HepG2 (cell line): ENCODE data around the gene RNF208. TPM values are rescaled to one million over a fixed set of nuclear protein-coding genes. Genes with fewer than 3 reads are reported as not detected.

Source experiments
- HMG20B ChIP-seq: conservative IDR thresholded peaks from 2 replicates; pipeline ENCODE4 v1.6.1; 2016; ENCODE audit warnings: missing genetic modification reagents, missing compliant biosample characterization
- IRF2 ChIP-seq: IDR thresholded peaks from 2 replicates; pipeline ENCODE4 v1.6.1; 2018; ENCODE audit warnings: missing genetic modification reagents, missing compliant biosample characterization
- REL ChIP-seq: sonication (generic); formaldehyde crosslinking; conservative IDR thresholded peaks from 2 replicates; pipeline ENCODE4 v1.8.0; 2022; ENCODE audit warnings: mild to moderate bottlenecking, missing genetic modification reagents, moderate library complexity
- RORA ChIP-seq: sonication (generic); formaldehyde crosslinking; IDR thresholded peaks from 2 replicates; pipeline ENCODE4 v1.5.0; 2020; ENCODE audit warnings: mild to moderate bottlenecking, missing genetic modification reagents, moderate library complexity
- SMAD3 ChIP-seq: sonication (generic); formaldehyde crosslinking; IDR thresholded peaks from 2 replicates; pipeline ENCODE4 v1.4.0; 2020; ENCODE audit warnings: missing genetic modification reagents
- XRCC5 ChIP-seq: fragments of 200-400 bp; formaldehyde crosslinking; optimal IDR thresholded peaks from 2 replicates; pipeline ENCODE3; 2017; ENCODE audit warnings: mild to moderate bottlenecking, low read length
- ZFY ChIP-seq: sonication (generic); formaldehyde crosslinking; IDR thresholded peaks from 2 replicates; pipeline ENCODE4 v1.4.0; 2020; ENCODE audit warnings: missing genetic modification reagents
- ZIK1 ChIP-seq: sonication (generic); formaldehyde crosslinking; IDR thresholded peaks from 2 replicates; pipeline ENCODE4 v1.5.0; 2020; ENCODE audit warnings: mild to moderate bottlenecking, low read depth, missing genetic modification reagents, borderline replicate concordance
- ZKSCAN1 ChIP-seq: fragments of 150-350 bp; IDR thresholded peaks from 2 replicates; pipeline ENCODE4 v1.6.1; 2014; ENCODE audit warnings: low read length
- ZNF205 ChIP-seq: IDR thresholded peaks from 2 replicates; pipeline ENCODE4 v1.6.1; 2018; ENCODE audit warnings: missing biosample characterization, missing genetic modification reagents
- ZNF782 ChIP-seq: sonication (generic); formaldehyde crosslinking; IDR thresholded peaks from 2 replicates; pipeline ENCODE4 v1.4.0; 2020; ENCODE audit warnings: missing genetic modification reagents, mild to moderate bottlenecking, borderline replicate concordance
- polyA plus RNA-seq, 8 experiments: library from polyadenylated mRNA; depleted of rRNA in 3 of 8; stranded (reverse) in 7 of 8; unstranded in 1 of 8; fragments of >200 nt; fragmentation: Illumina TruSeq in 4 of 8; extraction: Trizol in 4 of 8; gene quantifications; 2 replicates each; pipeline versions ENCODE4 v1.2.1 to v1.2.3, GENCODE V29; 2011 to 2016; ENCODE audit warnings: low read depth in 4 of 8, missing spikeins in 1 of 8, mixed read lengths in 1 of 8; ENCODE audit not compliant: insufficient read depth in 1 of 8
- total RNA-seq, 5 experiments: library from RNA; depleted of rRNA; stranded (reverse); fragments of >200 nt; fragmentation: Illumina TruSeq; extraction: Trizol; gene quantifications; 2 replicates each; pipeline ENCODE4 v1.2.3, GENCODE V29; 2016; ENCODE audit warnings: low read depth in 1 of 5
- TF ChIP-seq, protein P1 (sequence below): sonication (generic); formaldehyde crosslinking; IDR thresholded peaks from 2 replicates; pipeline ENCODE4 v1.5.0; 2020; ENCODE audit warnings: missing genetic modification reagents
- TF ChIP-seq, protein P2 (sequence below): IDR thresholded peaks from 2 replicates; pipeline ENCODE4 v1.6.1; 2016
- TF ChIP-seq, protein P3 (sequence below): sonication (generic); formaldehyde crosslinking; IDR thresholded peaks from 2 replicates; pipeline ENCODE4 v1.4.0; 2020; ENCODE audit warnings: mild to moderate bottlenecking, missing genetic modification reagents
- TF ChIP-seq, protein P4 (sequence below): sonication (generic); formaldehyde crosslinking; IDR thresholded peaks from 2 replicates; pipeline ENCODE4 v1.5.0; 2020; ENCODE audit warnings: mild to moderate bottlenecking, missing genetic modification reagents
- TF ChIP-seq, protein P5 (sequence below): sonication (generic); formaldehyde crosslinking; IDR thresholded peaks from 2 replicates; pipeline ENCODE4 v1.5.1; 2020; ENCODE audit warnings: mild to moderate bottlenecking, missing genetic modification reagents
- TF ChIP-seq, protein P6 (sequence below): sonication (generic); formaldehyde crosslinking; IDR thresholded peaks from 2 replicates; pipeline ENCODE4 v1.5.0; 2020; ENCODE audit warnings: mild to moderate bottlenecking, missing genetic modification reagents, moderate library complexity

The RNF208 gene
- total and polyA plus RNA-seq, 2 of the 13 experiments (the other 11 are each of a cell fraction or from before 2014, with no cell fraction given): 1.6 to 2.1 TPM

DNA sequence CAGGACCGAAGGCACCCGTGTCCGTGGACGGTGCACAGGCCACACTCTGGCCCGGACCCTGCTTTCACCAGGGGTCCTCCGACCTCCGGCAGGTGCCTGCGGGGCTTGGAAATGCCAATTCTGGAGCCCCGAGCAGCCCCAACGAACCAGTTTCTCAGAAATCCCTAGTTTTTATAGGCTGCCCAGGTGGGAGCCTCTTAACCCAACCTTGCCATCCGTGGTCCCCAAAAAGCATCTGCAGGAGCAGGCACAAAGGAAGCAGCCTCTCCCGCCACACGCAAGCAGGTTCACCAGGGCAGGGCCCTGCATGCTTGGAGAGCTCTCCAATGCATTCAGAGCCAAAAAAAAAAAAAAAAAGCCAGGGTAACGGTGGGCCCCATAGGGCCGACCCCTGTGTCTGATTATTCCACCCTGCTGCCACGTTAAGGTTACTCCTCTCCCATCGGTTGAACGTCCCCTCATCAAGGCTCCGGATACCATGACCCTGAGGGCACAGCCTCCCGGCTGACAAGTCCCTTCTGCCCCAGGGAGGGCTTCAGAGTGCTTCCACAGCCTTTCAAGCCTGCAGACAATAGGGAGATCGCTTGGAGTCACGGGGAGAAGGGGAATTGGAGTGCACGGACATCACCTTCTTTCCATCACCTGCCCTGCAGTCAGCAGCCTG lies 20.7 kb downstream of the RNF208 start (continued):
- TF ChIP-seq ZNF782 (CRISPR knock-in tag) (0 out of 2 replicates have a peak, but pooled peaks have one; percentile 67), SMAD3 (peak; percentile 32; the same call in 1 of the 2 replicates), ZIK1 (CRISPR knock-in tag) (no peak), IRF2 (CRISPR knock-in tag) (no peak), RORA (no peak), ZNF205 (CRISPR knock-in tag) (no peak), HMG20B (CRISPR knock-in tag) (no peak), REL (CRISPR knock-in tag) (no peak; the same call in 1 of the 2 replicates), XRCC5 (no peak), ZFY (CRISPR knock-in tag) (no peak), ZKSCAN1 (no peak)
- TF ChIP-seq, protein P1, sequence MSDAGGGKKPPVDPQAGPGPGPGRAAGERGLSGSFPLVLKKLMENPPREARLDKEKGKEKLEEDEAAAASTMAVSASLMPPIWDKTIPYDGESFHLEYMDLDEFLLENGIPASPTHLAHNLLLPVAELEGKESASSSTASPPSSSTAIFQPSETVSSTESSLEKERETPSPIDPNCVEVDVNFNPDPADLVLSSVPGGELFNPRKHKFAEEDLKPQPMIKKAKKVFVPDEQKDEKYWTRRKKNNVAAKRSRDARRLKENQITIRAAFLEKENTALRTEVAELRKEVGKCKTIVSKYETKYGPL (CRISPR knock-in tag): no peak
- TF ChIP-seq, protein P2, sequence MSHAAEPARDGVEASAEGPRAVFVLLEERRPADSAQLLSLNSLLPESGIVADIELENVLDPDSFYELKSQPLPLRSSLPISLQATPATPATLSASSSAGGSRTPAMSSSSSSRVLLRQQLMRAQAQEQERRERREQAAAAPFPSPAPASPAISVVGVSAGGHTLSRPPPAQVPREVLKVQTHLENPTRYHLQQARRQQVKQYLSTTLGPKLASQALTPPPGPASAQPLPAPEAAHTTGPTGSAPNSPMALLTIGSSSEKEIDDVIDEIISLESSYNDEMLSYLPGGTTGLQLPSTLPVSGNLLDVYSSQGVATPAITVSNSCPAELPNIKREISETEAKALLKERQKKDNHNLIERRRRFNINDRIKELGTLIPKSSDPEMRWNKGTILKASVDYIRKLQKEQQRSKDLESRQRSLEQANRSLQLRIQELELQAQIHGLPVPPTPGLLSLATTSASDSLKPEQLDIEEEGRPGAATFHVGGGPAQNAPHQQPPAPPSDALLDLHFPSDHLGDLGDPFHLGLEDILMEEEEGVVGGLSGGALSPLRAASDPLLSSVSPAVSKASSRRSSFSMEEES (CRISPR knock-in tag): no peak
- TF ChIP-seq, protein P3, sequence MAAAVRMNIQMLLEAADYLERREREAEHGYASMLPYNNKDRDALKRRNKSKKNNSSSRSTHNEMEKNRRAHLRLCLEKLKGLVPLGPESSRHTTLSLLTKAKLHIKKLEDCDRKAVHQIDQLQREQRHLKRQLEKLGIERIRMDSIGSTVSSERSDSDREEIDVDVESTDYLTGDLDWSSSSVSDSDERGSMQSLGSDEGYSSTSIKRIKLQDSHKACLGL (CRISPR knock-in tag): 0 out of 2 replicates have a peak, but pooled peaks have one; percentile 8
- TF ChIP-seq, protein P4, sequence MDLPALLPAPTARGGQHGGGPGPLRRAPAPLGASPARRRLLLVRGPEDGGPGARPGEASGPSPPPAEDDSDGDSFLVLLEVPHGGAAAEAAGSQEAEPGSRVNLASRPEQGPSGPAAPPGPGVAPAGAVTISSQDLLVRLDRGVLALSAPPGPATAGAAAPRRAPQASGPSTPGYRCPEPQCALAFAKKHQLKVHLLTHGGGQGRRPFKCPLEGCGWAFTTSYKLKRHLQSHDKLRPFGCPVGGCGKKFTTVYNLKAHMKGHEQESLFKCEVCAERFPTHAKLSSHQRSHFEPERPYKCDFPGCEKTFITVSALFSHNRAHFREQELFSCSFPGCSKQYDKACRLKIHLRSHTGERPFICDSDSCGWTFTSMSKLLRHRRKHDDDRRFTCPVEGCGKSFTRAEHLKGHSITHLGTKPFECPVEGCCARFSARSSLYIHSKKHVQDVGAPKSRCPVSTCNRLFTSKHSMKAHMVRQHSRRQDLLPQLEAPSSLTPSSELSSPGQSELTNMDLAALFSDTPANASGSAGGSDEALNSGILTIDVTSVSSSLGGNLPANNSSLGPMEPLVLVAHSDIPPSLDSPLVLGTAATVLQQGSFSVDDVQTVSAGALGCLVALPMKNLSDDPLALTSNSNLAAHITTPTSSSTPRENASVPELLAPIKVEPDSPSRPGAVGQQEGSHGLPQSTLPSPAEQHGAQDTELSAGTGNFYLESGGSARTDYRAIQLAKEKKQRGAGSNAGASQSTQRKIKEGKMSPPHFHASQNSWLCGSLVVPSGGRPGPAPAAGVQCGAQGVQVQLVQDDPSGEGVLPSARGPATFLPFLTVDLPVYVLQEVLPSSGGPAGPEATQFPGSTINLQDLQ (CRISPR knock-in tag): no peak
- TF ChIP-seq, protein P5, sequence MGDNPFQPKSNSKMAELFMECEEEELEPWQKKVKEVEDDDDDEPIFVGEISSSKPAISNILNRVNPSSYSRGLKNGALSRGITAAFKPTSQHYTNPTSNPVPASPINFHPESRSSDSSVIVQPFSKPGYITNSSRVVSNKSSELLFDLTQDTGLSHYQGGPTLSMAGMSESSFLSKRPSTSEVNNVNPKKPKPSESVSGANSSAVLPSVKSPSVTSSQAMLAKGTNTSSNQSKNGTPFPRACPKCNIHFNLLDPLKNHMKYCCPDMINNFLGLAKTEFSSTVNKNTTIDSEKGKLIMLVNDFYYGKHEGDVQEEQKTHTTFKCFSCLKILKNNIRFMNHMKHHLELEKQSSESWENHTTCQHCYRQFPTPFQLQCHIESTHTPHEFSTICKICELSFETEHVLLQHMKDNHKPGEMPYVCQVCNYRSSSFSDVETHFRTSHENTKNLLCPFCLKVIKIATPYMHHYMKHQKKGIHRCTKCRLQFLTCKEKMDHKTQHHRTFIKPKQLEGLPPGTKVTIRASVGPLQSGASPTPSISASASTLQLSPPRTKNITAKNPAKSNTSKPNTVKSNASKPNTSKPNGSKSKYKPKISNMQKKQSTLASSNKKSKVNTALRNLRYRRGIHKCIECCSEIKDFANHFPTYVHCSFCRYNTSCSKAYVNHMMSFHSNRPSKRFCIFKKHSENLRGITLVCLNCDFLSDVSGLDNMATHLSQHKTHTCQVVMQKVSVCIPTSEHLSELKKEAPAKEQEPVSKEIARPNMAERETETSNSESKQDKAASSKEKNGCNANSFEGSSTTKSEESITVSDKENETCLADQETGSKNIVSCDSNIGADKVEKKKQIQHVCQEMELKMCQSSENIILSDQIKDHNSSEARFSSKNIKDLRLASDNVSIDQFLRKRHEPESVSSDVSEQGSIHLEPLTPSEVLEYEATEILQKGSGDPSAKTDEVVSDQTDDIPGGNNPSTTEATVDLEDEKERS (CRISPR knock-in tag): peak; percentile 24; the same call in 1 of the 2 replicates
- TF ChIP-seq, protein P6, sequence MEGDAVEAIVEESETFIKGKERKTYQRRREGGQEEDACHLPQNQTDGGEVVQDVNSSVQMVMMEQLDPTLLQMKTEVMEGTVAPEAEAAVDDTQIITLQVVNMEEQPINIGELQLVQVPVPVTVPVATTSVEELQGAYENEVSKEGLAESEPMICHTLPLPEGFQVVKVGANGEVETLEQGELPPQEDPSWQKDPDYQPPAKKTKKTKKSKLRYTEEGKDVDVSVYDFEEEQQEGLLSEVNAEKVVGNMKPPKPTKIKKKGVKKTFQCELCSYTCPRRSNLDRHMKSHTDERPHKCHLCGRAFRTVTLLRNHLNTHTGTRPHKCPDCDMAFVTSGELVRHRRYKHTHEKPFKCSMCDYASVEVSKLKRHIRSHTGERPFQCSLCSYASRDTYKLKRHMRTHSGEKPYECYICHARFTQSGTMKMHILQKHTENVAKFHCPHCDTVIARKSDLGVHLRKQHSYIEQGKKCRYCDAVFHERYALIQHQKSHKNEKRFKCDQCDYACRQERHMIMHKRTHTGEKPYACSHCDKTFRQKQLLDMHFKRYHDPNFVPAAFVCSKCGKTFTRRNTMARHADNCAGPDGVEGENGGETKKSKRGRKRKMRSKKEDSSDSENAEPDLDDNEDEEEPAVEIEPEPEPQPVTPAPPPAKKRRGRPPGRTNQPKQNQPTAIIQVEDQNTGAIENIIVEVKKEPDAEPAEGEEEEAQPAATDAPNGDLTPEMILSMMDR (CRISPR knock-in tag): no peak
